T-helper 1 cell treated with Interleukin-12 subunit alpha and Interleukin-12 subunit beta and Interleukin-4 antibody, amounts not matched to agents 30 ng/mL and 1 ng/mL, for 36 hours (primary cell): ENCODE results near the gene HS1BP3. TPM values are rescaled to one million over a fixed set of nuclear protein-coding genes. Genes with fewer than 3 reads are reported as not detected.

Source experiments
- intact Hi-C: fragments of 100-400 bp; cut with micrococcal nuclease; formaldehyde crosslinking; loops from one replicate; pipeline ENCODE4 v1.15.1; 2024
- total RNA-seq: library from RNA; stranded (reverse); gene quantifications from 2 replicates; pipeline ENCODE4 v1.2.3, GENCODE V29; 2022

Gene HS1BP3
- total RNA-seq, 1 donor from 2014 or later: 14.1 TPM

GRCh38 chr2:20620696-20621365 lies 30.1 kb downstream of the HS1BP3 start:
- intact Hi-C loops: no loop called here

- intact Hi-C loops: no loop called here
These were observed 30.6 kb downstream of the HS1BP3 start for GRCh38 chr2:20620271-20620681.

GRCh38 chr2:20619624-20620024 lies 31.3 kb downstream of the HS1BP3 start:
- intact Hi-C loops: no loop called here

GRCh38 chr2:20618886-20619521 lies 31.9 kb downstream of the HS1BP3 start:
- intact Hi-C loops: no loop called here

GRCh38 chr2:20618468-20618885 lies 32.4 kb downstream of the HS1BP3 start:
- intact Hi-C loops: no loop called here

GRCh38 chr2:20617892-20618467 lies 32.9 kb downstream of the HS1BP3 start:
- intact Hi-C loops: no loop called here

- intact Hi-C loops: no loop called here
These were observed 33.8 kb downstream of the HS1BP3 start for GRCh38 chr2:20617081-20617575.

- intact Hi-C loops: no loop called here
These were observed 34.5 kb downstream of the HS1BP3 start for GRCh38 chr2:20616341-20616871.

GRCh38 chr2:20615466-20616241 lies 35.2 kb downstream of the HS1BP3 start:
- intact Hi-C loops: no loop called here

GRCh38 chr2:20615068-20615465 lies 35.8 kb downstream of the HS1BP3 start:
- intact Hi-C loops: no loop called here

GRCh38 chr2:20614201-20615067 lies 36.5 kb downstream of the HS1BP3 start:
- intact Hi-C loops: no loop called here

GRCh38 chr2:20612925-20613916 lies 37.7 kb downstream of the HS1BP3 start:
- intact Hi-C loops: no loop called here

GRCh38 chr2:20611844-20612356 lies 39.0 kb downstream of the HS1BP3 start:
- intact Hi-C loops: no loop called here

GRCh38 chr2:20611077-20611843 lies 39.6 kb downstream of the HS1BP3 start:
- intact Hi-C loops: no loop called here

- intact Hi-C loops: no loop called here
These were observed 40.9 kb downstream of the HS1BP3 start for GRCh38 chr2:20609995-20610357.

- intact Hi-C loops: no loop called here
These were observed 41.4 kb downstream of the HS1BP3 start for GRCh38 chr2:20609349-20609994.

- intact Hi-C loops: no loop called here
These were observed 42.1 kb downstream of the HS1BP3 start for GRCh38 chr2:20608666-20609348.
